NCI-H82 (cell line): ENCODE data around the gene FGFR2.

Source experiments
- DNase-seq: peaks from one replicate; lab custom pipeline; 2025; lab: John Stamatoyannopoulos, UW

Gene FGFR2

GRCh38 chr10:121452581-121452980 is 145.7 kb downstream of the FGFR2 start:
- DNase-seq: no peak

GRCh38 chr10:121450247-121450646 is 148.0 kb downstream of the FGFR2 start:
- DNase-seq: no peak

GRCh38 chr10:121449482-121449924 is 148.7 kb downstream of the FGFR2 start:
- no peak for DNase-seq

- DNase-seq: no peak
Measured at GRCh38 chr10:121448766-121449421, 149.3 kb downstream of the FGFR2 start.

- peak; percentile 41 for DNase-seq
Measured at GRCh38 chr10:121444520-121445165, 153.6 kb downstream of the FGFR2 start.

- DNase-seq: peak; percentile 87
Measured at GRCh38 chr10:121442086-121442935, 155.9 kb downstream of the FGFR2 start.

- DNase-seq: no peak
Measured at GRCh38 chr10:121440461-121440860, 157.8 kb downstream of the FGFR2 start.

GRCh38 chr10:121438333-121438732 is 159.9 kb downstream of the FGFR2 start:
- no peak for DNase-seq

- peak; percentile 63 for DNase-seq
Measured at GRCh38 chr10:121437596-121437995, 160.6 kb downstream of the FGFR2 start.

GRCh38 chr10:121436630-121437341 is 161.5 kb downstream of the FGFR2 start:
- DNase-seq: no peak

GRCh38 chr10:121436281-121436629 is 162.0 kb downstream of the FGFR2 start:
- DNase-seq: no peak

- DNase-seq: no peak
Measured at GRCh38 chr10:121435099-121435875, 163.0 kb downstream of the FGFR2 start.

- no peak for DNase-seq
Measured at GRCh38 chr10:121433965-121434364, 164.3 kb downstream of the FGFR2 start.

- DNase-seq: no peak
Measured at GRCh38 chr10:121428867-121429266, 169.4 kb downstream of the FGFR2 start.
